C4-2B (cell line): Measurements from ENCODE around the gene PRPF6.

Source experiments
- H3K27ac ChIP-seq: fragments of 450-650 bp; 2 replicates; pipeline ENCODE4 v1.5.1; 2017
- ZFX ChIP-seq: fragments of 450-650 bp; IDR thresholded peaks from 2 replicates; pipeline ENCODE4 v1.6.1; 2017
- TF ChIP-seq, protein P1 (sequence below): fragments of 450-650 bp; conservative IDR thresholded peaks from 2 replicates; pipeline ENCODE4 v1.5.1; 2017; ENCODE audit warnings: mild to moderate bottlenecking

Gene PRPF6

GRCh38 chr20:64045346-64046011 lies 64.5 kb downstream of the PRPF6 start:
- TF ChIP-seq, protein P1, sequence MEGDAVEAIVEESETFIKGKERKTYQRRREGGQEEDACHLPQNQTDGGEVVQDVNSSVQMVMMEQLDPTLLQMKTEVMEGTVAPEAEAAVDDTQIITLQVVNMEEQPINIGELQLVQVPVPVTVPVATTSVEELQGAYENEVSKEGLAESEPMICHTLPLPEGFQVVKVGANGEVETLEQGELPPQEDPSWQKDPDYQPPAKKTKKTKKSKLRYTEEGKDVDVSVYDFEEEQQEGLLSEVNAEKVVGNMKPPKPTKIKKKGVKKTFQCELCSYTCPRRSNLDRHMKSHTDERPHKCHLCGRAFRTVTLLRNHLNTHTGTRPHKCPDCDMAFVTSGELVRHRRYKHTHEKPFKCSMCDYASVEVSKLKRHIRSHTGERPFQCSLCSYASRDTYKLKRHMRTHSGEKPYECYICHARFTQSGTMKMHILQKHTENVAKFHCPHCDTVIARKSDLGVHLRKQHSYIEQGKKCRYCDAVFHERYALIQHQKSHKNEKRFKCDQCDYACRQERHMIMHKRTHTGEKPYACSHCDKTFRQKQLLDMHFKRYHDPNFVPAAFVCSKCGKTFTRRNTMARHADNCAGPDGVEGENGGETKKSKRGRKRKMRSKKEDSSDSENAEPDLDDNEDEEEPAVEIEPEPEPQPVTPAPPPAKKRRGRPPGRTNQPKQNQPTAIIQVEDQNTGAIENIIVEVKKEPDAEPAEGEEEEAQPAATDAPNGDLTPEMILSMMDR: no peak
- no peak for TF ChIP-seq ZFX
- peak overlapping the region; percentile 31 for H3K27ac ChIP-seq

GRCh38 chr20:64047046-64047389 lies 66.1 kb downstream of the PRPF6 start:
- no peak overlapping the region for H3K27ac ChIP-seq
- TF ChIP-seq, protein P1: no peak
- no peak for TF ChIP-seq ZFX

- no peak for TF ChIP-seq ZFX
- TF ChIP-seq, protein P1: no peak
- no peak overlapping the region for H3K27ac ChIP-seq
These were observed 67.1 kb downstream of the PRPF6 start for GRCh38 chr20:64047968-64048401.

DNA sequence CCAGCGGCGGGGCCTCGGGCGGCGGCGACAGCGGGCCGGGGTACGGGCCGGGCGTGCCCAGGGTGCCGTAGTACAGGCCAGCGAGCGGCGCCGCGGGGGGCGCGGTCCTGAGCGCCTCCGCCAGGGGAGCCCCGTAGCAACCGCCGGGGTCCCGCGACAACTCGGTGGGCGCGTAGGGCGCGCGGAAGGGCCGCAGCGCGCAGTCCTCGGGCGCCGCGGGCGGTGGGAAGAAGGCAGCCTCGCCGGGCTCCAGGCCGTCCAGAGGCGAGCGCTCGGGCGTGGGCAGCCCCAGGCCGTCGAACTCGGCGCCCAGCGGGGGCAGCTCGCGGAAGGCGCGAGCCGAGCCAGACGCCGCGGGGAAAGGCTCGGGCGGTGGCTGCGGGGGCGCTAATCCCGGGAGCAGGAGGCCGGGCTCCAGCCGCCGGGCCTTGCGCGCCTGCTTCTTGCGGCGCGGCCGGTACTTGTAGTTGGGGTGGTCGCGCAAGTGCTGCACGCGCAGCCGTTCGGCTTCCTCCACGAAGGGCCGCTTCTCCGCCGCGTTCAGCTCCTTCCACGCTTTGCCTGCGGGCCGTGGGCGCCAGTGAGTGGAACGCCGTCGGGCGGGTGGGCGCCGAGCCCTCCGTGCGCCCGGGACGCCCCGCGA lies 67.6 kb downstream of the PRPF6 start:
- TF ChIP-seq, protein P1: no peak
- TF ChIP-seq ZFX: no peak
- H3K27ac ChIP-seq: no peak overlapping the region

DNA sequence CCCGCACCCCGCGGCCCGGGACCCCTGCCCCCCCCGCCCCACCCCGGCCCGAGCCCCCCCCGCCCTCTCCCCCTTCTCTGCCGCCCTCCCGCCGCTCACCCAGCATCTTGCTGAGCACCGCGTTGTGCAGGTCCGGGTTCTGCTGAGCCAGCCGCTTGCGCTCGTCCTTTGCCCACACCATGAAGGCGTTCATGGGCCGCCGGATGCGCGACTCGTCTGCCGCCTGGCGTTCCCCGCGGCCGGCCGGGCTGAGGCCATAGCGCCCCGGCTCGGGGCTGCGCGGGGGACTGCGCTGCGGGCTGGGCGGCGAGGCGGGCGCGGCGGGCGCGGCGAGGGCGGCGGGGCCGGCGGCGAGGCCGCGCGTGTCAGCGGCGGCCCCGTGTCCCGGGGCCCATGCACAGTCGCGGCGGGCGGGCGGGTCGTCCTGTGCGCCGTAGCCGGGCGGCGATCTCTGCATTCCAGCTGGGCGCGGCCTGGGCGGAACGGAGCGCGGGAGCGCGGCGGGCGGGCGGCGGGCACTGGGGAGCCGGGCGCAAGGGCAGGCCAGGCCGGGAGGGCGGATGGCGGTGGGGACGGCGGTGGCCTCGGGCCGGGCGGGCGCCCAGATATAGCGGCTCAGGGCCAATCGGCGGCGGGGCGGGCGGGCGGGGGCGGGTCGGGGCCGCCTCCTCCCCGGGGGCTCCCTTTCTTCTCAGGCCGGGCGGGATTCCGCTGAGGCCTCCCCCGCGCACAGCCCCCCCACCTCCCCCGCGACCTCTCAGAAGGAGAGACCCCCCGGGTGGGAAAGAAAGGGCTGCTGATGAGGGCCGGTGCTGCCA lies 68.3 kb downstream of the PRPF6 start, which contains the start of gene SOX18:
SOX18 (minus strand) TSS at position 580 of the 818 bp plus-strand sequence; CDS start at position 457, 123 bp downstream.
- TF ChIP-seq ZFX: no peak
- TF ChIP-seq, protein P1: no peak; the same call in 1 of the 2 replicates
- no peak within 1 kb of the TSS for H3K27ac ChIP-seq

GRCh38 chr20:64049878-64050260 lies 68.9 kb downstream of the PRPF6 start:
- H3K27ac ChIP-seq: no peak overlapping the region
- TF ChIP-seq, protein P1: no peak
- TF ChIP-seq ZFX: no peak
